Ramos (cell line): ENCODE measurements around the gene RAD51B.

ENCODE experiments used
- in situ Hi-C: fragments of 300-500 bp; cut with MboI; formaldehyde crosslinking; loops from one replicate; pipeline ENCODE4 v1.14.3; 2022; ENCODE audit warnings: low sequenced_read_pairs; ENCODE audit not compliant: unreplicated experiment

RAD51B gene

GRCh38 chr14:68631394-68632053 is 811.9 kb downstream of the RAD51B start:
- in situ Hi-C loops: no loop called here

GRCh38 chr14:68632054-68632895 is 812.7 kb downstream of the RAD51B start:
- in situ Hi-C loops: no loop called here

- in situ Hi-C loops: no loop called here
Observed at GRCh38 chr14:68633131-68633991, 813.8 kb downstream of the RAD51B start.

GRCh38 chr14:68634332-68634731 is 814.8 kb downstream of the RAD51B start:
- in situ Hi-C loops: no loop called here

- in situ Hi-C loops: no loop called here
Observed at GRCh38 chr14:68634874-68635595, 815.5 kb downstream of the RAD51B start.

- in situ Hi-C loops: no loop called here
Observed at GRCh38 chr14:68636597-68636996, 817.0 kb downstream of the RAD51B start.

GRCh38 chr14:68637106-68638021 is 817.8 kb downstream of the RAD51B start:
- in situ Hi-C loops: no loop called here

- in situ Hi-C loops: no loop called here
Observed at GRCh38 chr14:68638141-68638999, 818.8 kb downstream of the RAD51B start.

- in situ Hi-C loops: no loop called here
Observed at GRCh38 chr14:68639000-68639757, 819.6 kb downstream of the RAD51B start.

GRCh38 chr14:68639758-68640574 is 820.4 kb downstream of the RAD51B start:
- in situ Hi-C loops: no loop called here

- in situ Hi-C loops: no loop called here
Observed at GRCh38 chr14:68643673-68644072, 824.1 kb downstream of the RAD51B start.

- in situ Hi-C loops: no loop called here
Observed at GRCh38 chr14:68644101-68644500, 824.5 kb downstream of the RAD51B start.

- in situ Hi-C loops: no loop called here
Observed at GRCh38 chr14:68645371-68645770, 825.8 kb downstream of the RAD51B start.

- in situ Hi-C loops: no loop called here
Observed at GRCh38 chr14:68649476-68650189, 830.1 kb downstream of the RAD51B start.

GRCh38 chr14:68650404-68650994 is 830.9 kb downstream of the RAD51B start:
- in situ Hi-C loops: no loop called here

- in situ Hi-C loops: no loop called here
Observed at GRCh38 chr14:68651075-68651474, 831.5 kb downstream of the RAD51B start.
